ENCODE data around the gene SLC3A2.
"Not testable (repeated sequence)": the region's sequence is repeated elsewhere in the genome, so short reads cannot be mapped to it uniquely, and the experiment has no call there.

Gene SLC3A2

DNA sequence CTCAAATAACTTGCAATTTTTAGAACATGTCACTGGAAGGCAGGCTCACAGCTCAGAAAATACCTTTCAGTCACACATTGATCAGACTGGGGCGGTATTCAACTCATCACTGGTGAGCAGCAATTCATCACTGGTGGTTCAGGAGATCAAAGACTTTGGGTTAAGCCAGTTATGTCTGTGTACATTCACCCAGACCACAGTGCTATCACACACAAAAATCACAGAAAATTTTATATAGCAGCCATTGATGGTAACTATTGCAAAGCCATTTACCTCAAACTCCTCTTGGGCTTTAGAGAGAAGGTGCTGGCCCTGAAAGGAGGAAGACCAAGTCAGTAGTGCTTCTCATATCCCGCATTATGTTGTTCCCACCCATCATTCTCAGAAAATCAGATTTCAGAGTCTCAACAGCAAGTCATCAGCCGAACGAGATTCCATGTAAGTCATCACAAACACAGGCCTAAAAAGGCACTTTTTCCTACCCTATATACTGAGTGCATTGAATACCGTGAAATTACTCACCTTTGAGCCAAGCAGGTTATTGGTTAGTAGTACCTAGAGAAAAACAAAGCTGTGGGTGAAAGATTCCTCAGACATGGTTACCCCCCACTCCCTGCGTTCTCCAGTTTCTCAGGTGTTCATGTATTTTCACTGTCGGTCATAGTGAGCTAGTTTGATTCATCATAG, 27.3 kb upstream of the SLC3A2 start:
- Histone ChIP-seq H3K36me3 (ENCODE audit: insufficient read depth, low read length) (peaks cover 37% of the 10 kb centered on the region), H3K4me3 (ENCODE audit: low read depth, low read length) (peak overlapping the region; percentile 88), H2AFZ (ENCODE audit: low read length, unreplicated experiment) (no peak overlapping the region), H3K27me3 (ENCODE audit: insufficient read depth, low read length) (no peaks in the 10 kb centered on the region), H3K79me2 (ENCODE audit: control insufficient read depth, insufficient read depth, low read length, unreplicated experiment) (peaks cover 60% of the 10 kb centered on the region), H3K27ac (ENCODE audit: low read depth, low read length) (peak overlapping the region; percentile 56; the same call in 1 of the 2 replicates), H3K4me1 (ENCODE audit: control insufficient read depth, insufficient read depth, low read length, unreplicated experiment) (peaks cover 32% of the 10 kb centered on the region)

DNA sequence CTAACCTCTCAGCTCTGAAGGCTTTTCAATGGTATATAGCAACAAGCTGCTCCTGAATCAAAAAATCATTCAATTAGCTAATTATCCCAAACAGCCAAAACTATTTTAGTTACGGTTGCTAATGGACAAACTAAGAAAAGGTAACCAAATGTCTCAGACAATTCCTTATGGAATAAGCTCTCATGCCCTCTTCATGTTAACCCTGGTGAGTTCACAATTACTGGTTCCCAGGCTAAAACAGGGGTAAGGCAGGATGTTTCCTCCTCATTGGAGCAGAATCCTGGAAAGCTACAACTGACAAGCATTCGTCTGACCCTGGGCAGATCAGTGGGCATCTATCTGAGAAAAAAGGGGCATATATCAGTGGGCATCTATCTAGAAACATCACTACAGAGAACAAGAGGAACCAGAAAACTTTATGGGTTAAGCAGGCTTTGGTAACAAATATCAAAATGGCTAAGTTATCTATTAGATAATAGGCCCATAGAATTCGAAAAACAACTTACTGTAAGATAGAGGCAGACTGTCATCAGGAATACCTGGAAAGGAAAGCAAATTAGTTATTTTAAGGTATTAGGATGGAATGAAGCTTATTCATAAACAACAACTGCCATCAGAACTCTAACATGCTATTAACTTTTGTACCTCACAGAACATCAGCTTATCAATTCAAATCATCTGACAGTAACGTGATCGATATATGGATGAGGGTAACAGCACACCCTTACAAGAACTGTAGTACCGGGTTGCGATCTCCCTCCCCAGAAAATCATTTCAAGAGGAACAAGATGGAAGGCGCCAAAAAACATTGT, 26.5 kb upstream of the SLC3A2 start:
- Histone ChIP-seq H2AFZ (ENCODE audit: low read length, unreplicated experiment) (no peak overlapping the region), H3K4me1 (ENCODE audit: control insufficient read depth, insufficient read depth, low read length, unreplicated experiment) (peaks cover 32% of the 10 kb centered on the region), H3K36me3 (ENCODE audit: insufficient read depth, low read length) (peaks cover 37% of the 10 kb centered on the region), H3K27ac (ENCODE audit: low read depth, low read length) (peak overlapping the region; percentile 56), H3K27me3 (ENCODE audit: insufficient read depth, low read length) (no peaks in the 10 kb centered on the region), H3K79me2 (ENCODE audit: control insufficient read depth, insufficient read depth, low read length, unreplicated experiment) (peaks cover 61% of the 10 kb centered on the region), H3K4me3 (ENCODE audit: low read depth, low read length) (peak overlapping the region; percentile 88)

DNA sequence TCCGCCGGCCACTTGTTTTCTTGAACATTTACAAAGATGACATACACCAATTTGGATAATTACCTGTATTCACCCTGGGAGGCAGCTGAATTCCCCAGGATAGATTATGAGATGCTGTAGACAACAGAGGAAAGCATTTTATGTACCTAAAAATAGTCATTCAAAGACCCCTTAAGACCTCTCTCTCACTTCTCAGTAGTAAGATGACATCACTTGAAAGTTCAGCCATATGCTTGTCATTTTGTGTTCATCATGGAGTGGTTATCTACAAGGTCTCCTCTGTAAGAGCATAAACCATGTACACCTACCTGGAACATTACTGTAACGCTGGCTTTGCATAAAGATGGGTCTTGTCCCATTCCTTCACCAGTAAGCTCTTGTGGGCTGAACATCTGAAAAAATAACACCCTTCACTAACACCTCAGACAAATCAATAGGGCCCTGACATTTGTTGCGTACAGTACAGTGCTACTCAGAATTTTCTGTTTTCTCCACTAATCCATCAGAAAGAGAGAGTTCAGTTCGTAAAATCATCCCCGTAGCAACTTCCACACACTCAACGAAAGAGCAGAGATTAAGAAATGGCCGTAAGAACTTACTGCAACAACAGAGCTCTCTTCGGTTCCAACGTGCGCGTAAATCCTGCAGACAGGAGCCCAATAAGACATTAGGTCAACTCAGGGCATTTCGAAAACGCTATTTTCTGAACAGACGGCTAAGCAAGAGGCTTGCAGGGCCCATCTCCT, 25.7 kb upstream of the SLC3A2 start:
- peak overlapping the region; percentile 88 for H3K4me3 ChIP-seq (ENCODE audit: low read depth, low read length)
- peaks cover 32% of the 10 kb centered on the region for H3K4me1 ChIP-seq (ENCODE audit: control insufficient read depth, insufficient read depth, low read length, unreplicated experiment)
- H3K36me3 ChIP-seq (ENCODE audit: insufficient read depth, low read length): peaks cover 37% of the 10 kb centered on the region
- H3K79me2 ChIP-seq (ENCODE audit: control insufficient read depth, insufficient read depth, low read length, unreplicated experiment): peaks cover 65% of the 10 kb centered on the region
- no peak overlapping the region for H2AFZ ChIP-seq (ENCODE audit: low read length, unreplicated experiment)
- peak overlapping the region; percentile 56 for H3K27ac ChIP-seq (ENCODE audit: low read depth, low read length)
- no peaks in the 10 kb centered on the region for H3K27me3 ChIP-seq (ENCODE audit: insufficient read depth, low read length)

DNA sequence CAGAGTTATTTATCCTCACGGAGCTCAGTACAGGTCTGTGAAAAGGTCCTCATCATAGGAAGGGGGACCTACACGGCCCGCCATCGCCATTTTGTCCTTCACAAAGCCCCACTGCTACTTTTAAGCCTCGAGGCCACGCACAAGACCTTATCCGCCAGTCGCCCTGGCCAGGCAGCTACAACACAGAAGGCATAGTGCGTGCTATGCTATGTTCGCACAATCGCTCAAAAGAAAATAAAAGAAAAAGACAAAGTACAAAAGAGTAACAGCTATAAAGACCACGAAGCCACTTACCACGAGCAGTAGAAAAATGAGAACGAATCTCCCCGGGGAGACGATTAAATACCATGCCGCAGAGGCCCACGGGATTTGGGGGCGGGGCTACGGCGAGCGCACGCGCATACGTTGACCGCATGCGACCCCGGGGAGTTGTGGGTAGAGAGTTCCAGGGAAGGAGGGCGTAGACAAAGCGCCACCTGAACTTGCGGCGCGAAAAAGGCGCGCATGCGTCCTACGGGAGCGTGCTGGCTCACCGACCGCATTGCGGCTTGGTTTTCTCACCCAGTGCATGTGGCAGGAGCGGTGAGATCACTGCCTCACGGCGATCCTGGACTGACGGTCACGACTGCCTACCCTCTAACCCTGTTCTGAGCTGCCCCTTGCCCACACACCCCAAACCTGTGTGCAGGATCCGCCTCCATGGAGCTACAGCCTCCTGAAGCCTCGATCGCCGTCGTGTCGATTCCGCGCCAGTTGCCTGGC, 24.9 kb upstream of the SLC3A2 start:
- Histone ChIP-seq H3K27ac (ENCODE audit: low read depth, low read length) (peak overlapping the region; percentile 61), H3K4me3 (ENCODE audit: low read depth, low read length) (peak overlapping the region; percentile 88), H3K4me1 (ENCODE audit: control insufficient read depth, insufficient read depth, low read length, unreplicated experiment) (peaks cover 32% of the 10 kb centered on the region), H3K27me3 (ENCODE audit: insufficient read depth, low read length) (no peaks in the 10 kb centered on the region), H3K36me3 (ENCODE audit: insufficient read depth, low read length) (peaks cover 37% of the 10 kb centered on the region), H3K79me2 (ENCODE audit: control insufficient read depth, insufficient read depth, low read length, unreplicated experiment) (peaks cover 65% of the 10 kb centered on the region), H2AFZ (ENCODE audit: low read length, unreplicated experiment) (peak overlapping the region; percentile 89)

DNA sequence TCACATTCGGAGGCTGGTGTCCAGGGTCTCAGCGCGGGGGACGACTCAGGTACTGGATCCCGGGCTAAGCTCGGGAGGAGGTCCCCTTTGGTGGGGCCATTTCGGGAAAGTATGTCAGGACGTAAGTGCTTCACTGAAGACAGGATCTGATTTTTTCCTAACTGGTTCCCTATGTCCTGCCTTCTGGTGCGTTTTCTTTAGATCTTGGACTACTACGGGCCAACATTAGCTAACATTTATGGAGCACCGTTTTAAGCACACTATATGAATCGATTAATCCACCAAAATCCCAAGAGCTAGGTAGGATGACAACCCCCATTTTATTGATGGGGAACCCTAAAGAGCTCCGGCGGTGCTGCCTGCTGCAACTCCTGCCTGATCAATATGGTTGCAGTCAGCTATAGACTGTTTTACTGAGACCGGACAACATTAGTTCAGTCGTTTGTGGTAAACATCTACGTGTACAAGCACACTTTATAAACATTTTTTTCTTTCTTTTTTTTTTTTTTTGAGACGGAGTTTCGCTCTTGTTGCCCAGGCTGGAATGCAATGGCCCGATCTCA, 24.3 kb upstream of the SLC3A2 start:
- Histone ChIP-seq H3K36me3 (ENCODE audit: insufficient read depth, low read length) (peaks cover 37% of the 10 kb centered on the region), H3K27me3 (ENCODE audit: insufficient read depth, low read length) (no peaks in the 10 kb centered on the region), H3K79me2 (ENCODE audit: control insufficient read depth, insufficient read depth, low read length, unreplicated experiment) (peaks cover 72% of the 10 kb centered on the region), H3K4me3 (ENCODE audit: low read depth, low read length) (peak overlapping the region; percentile 88), H3K4me1 (ENCODE audit: control insufficient read depth, insufficient read depth, low read length, unreplicated experiment) (peaks cover 32% of the 10 kb centered on the region), H3K27ac (ENCODE audit: low read depth, low read length) (peak overlapping the region; percentile 61), H2AFZ (ENCODE audit: low read length, unreplicated experiment) (peak overlapping the region; percentile 89)

DNA sequence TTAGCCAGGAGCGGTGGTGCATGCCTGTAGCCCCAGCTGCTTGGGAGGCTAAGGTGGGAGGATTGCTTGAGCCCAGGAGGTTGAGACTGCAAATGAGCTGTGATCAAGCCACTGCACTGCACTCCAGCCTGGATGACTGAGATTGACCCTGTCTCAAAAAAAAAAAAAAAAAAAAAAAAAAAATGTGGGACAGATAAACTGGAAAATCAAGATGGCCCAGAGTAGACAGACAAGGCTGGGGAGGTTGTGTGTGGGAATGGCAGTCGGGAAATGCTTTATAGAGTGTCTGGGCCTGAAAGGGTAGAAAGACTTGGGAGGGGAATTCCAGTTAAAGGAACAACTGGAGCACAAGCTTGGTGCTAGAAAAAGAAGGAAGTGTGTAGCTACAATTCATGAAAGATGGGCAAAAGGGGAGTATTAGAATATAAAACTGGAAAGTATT, 23.1 kb upstream of the SLC3A2 start:
- Histone ChIP-seq H3K4me1 (ENCODE audit: control insufficient read depth, insufficient read depth, low read length, unreplicated experiment) (peaks cover 29% of the 10 kb centered on the region), H3K4me3 (ENCODE audit: low read depth, low read length) (peak overlapping the region; percentile 88), H3K36me3 (ENCODE audit: insufficient read depth, low read length) (peaks cover 27% of the 10 kb centered on the region), H3K27ac (ENCODE audit: low read depth, low read length) (no peak overlapping the region), H3K27me3 (ENCODE audit: insufficient read depth, low read length) (no peaks in the 10 kb centered on the region), H2AFZ (ENCODE audit: low read length, unreplicated experiment) (no peak overlapping the region), H3K79me2 (ENCODE audit: control insufficient read depth, insufficient read depth, low read length, unreplicated experiment) (peaks cover 76% of the 10 kb centered on the region)

DNA sequence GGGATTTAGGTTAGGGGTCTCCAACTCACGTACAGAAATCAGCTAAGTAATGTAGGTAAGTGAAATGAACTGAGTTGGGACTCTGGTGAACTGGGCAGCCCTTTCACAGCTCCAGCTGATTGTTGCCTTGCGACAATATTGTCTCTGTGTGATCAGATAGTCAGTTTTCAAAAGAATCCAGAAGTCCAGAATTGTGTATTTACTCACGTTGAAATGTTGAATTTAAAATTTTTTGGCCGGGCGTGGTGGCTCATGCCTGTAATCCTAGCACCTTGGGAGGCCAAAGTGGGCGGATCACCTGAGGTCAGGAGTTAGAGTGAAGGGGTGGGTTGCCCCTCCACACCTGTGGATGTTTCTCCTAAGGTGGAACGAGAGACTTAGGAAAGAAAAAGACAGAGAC, 22.5 kb upstream of the SLC3A2 start:
- H3K79me2 ChIP-seq (ENCODE audit: control insufficient read depth, insufficient read depth, low read length, unreplicated experiment): peaks cover 76% of the 10 kb centered on the region
- H3K4me1 ChIP-seq (ENCODE audit: control insufficient read depth, insufficient read depth, low read length, unreplicated experiment): peaks cover 23% of the 10 kb centered on the region
- no peaks in the 10 kb centered on the region for H3K27me3 ChIP-seq (ENCODE audit: insufficient read depth, low read length)
- H3K36me3 ChIP-seq (ENCODE audit: insufficient read depth, low read length): peaks cover 21% of the 10 kb centered on the region
- H3K27ac ChIP-seq (ENCODE audit: low read depth, low read length): no peak overlapping the region
- no peak overlapping the region for H2AFZ ChIP-seq (ENCODE audit: low read length, unreplicated experiment)
- peak overlapping the region; percentile 88 for H3K4me3 ChIP-seq (ENCODE audit: low read depth, low read length)

DNA sequence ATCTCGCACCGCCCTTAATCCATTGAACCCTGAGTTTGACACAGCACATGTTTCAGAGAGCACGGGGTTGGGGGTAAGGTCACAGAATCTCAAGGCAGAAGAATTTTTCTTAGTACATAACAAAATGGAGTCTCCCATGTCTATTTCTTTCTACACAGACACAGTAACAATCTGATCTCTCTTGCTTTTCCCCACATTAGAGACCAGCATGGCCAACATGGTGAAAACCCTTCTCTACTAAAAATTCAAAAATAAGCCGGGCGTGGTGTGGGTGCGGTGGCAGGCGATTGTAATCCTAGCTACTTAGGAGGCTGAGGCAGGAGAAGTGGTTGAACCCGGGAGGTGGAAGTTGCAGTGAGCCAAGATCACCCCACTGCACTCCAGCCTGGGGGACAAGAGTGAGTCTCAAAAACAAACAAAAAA, 21.4 kb upstream of the SLC3A2 start:
- not testable (repeated sequence) for H3K27ac ChIP-seq (ENCODE audit: low read depth, low read length); H3K27me3 ChIP-seq (ENCODE audit: insufficient read depth, low read length); H3K4me3 ChIP-seq (ENCODE audit: low read depth, low read length); H2AFZ ChIP-seq (ENCODE audit: low read length, unreplicated experiment)
- H3K4me1 ChIP-seq (ENCODE audit: control insufficient read depth, insufficient read depth, low read length, unreplicated experiment): peaks cover 18% of the 10 kb centered on the region
- H3K36me3 ChIP-seq (ENCODE audit: insufficient read depth, low read length): peaks cover 10% of the 10 kb centered on the region
- peaks cover 75% of the 10 kb centered on the region for H3K79me2 ChIP-seq (ENCODE audit: control insufficient read depth, insufficient read depth, low read length, unreplicated experiment)

DNA sequence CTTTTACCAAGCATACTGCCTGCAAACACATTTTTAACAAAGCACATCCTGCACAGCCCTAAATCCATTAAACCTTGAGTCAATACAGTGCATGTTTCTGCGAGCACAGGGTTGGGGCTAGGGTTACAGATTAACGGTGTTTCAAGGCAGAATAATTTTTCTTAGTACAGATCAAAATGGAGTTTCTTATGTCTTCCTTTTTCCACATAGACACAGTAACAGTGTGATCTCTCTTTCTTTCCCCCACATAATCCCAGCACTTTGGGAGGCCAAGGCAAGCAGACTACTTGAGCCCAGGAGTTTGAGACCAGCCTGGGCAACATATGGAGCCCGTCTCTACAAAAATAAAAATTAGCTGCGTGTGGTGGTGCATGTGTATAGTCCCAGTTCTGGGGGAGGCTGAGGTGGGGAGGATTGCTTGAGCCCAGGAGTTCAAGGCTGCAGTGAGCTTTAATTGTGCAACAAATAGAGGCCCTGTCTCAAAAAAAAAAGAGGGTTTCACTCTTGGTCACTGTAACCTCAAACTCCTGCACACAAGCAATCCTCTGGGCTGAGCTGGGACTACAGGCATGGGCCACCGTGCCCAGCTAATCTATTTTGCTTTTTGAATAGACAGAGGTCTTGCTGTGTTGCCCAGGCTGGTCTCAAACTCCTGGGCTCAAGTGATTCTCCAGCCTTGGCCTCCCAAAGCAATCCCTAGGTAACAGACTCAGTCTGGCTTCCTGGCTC, 19.7 kb upstream of the SLC3A2 start:
- H3K27me3 ChIP-seq (ENCODE audit: insufficient read depth, low read length): no peaks in the 10 kb centered on the region
- no peaks in the 10 kb centered on the region for H3K36me3 ChIP-seq (ENCODE audit: insufficient read depth, low read length)
- peaks cover 18% of the 10 kb centered on the region for H3K4me1 ChIP-seq (ENCODE audit: control insufficient read depth, insufficient read depth, low read length, unreplicated experiment)
- peaks cover 74% of the 10 kb centered on the region for H3K79me2 ChIP-seq (ENCODE audit: control insufficient read depth, insufficient read depth, low read length, unreplicated experiment)
- H2AFZ ChIP-seq (ENCODE audit: low read length, unreplicated experiment): no peak overlapping the region
- H3K27ac ChIP-seq (ENCODE audit: low read depth, low read length): no peak overlapping the region
- no peak overlapping the region for H3K4me3 ChIP-seq (ENCODE audit: low read depth, low read length)
